ELR (cell line): ENCODE data around the gene PLSCR4.

Experiments used
- DNase-seq: peaks from one replicate; pipeline ENCODE4 v3.0.0-alpha.2; 2015; ENCODE audit warnings: low read depth

Gene PLSCR4

DNA sequence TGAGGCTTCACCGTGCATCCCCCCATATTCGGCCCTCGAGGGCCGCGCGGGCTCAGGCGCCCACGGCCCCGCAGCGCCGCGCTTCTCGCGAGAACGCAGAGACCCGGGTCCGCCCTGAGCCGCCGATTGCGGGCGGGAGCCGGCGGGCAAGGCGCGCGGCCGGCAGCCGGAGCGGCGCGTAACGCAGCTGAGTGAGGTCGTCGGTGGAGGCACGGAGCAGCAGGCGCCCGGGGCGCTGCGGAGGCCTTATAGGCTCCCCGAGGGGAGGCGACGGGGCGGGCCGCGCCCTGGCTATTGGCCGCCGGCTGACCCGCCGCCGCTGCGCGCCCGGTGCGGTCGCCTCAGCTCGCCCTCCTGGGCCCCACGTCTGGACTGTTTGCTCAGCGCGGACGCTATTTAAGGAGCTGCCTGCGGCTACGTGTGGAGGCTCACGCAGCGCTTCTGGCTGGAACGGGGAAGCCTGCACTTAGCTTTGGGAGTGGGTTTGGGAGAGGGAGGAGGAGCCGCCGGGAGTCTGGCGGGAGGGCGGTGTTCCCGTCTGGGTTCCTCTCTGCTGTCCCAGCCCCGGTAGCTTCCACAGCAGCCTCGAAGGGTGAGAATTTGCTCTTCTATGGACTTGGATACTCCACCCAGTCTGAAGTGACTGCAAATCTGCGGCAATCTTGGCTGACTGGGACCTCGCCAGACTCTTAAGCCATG is 89.8 kb downstream of the PLSCR4 start, which contains the start of gene PLOD2:
TSS of gene PLOD2 (minus strand) at position 221 of the 699 bp plus-strand sequence. CDS start at position 26, 195 bp downstream.
- peak; percentile 92 for DNase-seq

DNA sequence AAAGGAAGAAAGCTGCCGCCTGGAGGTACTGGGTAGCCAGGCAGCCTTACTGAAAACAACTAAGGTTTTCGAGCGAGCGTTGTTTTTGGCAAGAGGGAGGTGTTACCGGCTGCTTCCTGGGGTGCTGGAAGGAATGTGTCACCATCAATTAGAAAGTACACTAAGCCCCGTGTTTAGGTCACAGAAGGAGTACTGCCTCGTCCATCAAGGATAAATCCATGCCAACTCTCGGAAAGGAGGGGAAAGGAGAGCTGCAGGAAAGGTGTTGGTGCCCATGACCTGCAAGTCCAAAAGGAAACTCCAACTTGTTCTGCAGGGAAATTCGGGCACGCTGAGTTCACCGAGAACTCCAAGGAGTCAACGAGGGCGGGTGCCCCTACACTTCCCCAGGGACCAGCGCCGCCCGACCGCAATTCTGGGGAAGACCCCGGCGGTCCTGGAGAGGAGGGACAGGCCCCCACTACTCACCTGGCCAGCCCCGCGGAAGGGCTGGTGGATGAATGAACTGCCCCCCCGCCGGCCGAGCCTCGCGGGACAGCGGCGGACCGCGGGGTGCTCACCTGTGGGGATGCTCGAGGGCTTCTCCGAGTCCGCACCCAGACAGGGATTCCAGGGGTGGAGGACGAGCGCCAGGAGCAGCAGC is 90.5 kb downstream of the PLSCR4 start:
- DNase-seq, result peak; percentile 90

- DNase-seq, result peak; percentile 17
These were observed 91.1 kb downstream of the PLSCR4 start for GRCh38 chr3:146159616-146160320.

GRCh38 chr3:146159037-146159436 is 91.9 kb downstream of the PLSCR4 start:
- DNase-seq, result peak; percentile 48

DNA sequence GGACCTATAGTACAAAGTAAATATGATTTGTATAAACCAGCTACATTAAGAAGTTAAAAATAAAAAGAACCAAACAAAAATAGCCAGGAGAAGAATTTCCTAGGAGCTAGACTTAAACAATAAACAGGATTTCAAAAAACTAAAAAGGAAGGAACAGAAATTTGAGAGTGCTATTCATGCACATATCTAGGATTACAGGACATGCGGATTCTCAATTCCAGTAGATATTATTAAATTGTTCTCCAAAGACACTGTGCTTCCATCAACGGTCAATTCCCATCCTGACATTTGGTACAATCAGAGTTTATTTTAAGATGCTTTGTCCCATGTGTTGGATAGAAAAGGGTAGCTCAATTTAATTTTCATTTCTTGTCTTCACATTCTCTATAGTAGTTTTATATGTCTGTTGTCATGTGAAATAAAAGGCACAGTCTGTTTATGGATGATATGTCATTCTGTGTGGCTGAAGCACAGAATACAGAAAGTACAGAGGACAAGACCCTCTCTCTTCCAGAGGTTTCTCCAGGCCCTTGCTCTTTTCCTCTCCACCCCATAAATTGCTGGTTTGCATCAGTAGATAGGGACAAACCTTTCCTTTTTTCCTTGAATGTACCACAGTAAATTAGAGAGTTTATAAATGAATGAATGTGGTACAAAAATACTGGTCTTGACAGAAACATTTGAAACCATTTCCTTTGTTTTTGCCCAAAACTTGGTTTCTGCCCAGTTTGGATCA is 93.4 kb downstream of the PLSCR4 start:
- DNase-seq, result no peak

DNA sequence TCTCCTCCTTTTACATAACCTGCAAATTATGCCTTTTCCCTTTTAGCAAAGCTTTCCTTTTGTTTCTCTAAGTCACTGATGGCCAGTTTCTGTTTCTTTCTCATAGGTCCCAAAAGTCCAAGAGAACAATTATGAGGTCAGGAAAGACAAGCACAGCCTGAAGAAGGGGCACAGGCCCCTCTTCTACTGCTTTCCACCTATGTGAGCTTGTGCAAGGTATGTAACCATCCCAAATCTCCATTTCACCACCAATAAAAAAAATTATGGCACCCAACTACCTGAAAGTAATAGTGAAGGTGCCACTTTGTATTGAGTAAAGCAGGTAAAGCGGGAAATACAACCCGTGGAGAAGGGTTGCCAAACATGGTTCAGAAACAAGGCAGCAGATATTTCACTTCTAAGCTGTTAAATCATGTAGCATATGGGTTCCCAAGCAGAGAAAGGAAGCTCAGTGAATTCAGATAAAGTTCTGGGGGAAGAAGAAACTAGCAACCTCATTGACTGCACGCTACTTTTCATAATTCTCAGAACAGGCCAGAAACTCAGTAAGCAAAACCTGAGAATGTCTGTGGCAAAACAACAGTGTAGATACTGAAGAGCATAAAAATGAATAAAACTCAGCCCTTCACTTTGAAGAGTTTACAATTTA is 94.1 kb downstream of the PLSCR4 start:
- no peak for DNase-seq

DNA sequence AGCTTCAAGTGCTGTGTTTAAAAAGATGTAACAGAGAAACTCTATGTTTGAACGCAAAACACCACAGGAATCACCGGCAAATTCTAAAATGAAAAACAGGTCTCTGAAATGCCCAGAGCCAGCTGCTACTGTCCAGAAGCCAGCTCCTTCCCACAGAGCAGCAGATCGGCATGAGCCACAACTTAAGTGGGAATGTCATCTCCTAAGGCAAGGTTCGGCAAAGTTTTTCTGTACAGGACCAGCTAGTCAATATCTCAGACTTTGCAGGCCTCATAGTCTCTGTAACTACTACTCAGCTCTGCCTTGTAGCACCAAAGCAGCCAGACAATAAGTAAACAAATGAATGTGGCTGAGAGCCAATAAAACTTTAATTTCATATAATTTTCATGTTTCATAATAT is 94.8 kb downstream of the PLSCR4 start:
- DNase-seq, result peak; percentile 22

DNA sequence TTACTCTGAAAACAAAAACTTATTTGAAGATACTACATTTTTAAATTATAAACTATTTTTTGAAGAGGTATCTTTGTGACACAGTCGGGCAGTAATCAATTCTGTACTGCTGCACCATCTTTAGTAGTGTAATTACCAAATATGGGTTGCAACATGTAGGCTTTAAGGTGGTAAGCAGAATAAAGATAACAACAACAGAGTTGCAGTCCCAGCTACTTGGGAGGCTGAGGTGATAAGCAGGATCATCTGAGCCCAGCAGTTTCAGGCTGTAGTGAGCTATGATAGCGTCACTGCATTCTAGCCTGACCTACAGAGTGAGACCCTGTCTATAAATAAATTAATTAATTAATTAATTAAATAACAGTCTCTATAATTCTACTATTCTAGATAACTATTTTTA is 95.9 kb downstream of the PLSCR4 start:
- DNase-seq, result no peak

GRCh38 chr3:146154316-146154715 is 96.6 kb downstream of the PLSCR4 start:
- no peak for DNase-seq

DNA sequence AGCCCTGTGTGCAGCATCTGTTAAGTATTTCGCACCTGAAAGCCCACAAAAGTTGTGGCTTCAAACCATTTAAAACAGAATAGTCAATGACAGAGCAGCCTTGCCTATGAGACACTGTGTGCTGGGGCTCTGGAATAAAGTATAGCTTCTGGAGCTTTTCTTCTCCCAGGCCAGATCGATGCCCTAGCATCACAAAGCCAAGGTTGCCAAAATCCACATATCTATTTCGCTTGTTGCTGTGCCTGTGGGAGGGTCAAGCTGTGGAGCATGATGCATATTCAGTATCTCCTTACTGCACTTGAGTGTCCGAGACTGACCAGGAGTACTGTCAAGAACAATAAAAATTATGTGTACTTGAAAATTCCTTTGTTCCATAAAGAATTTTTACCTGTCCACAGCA is 97.5 kb downstream of the PLSCR4 start:
- DNase-seq, result no peak

DNA sequence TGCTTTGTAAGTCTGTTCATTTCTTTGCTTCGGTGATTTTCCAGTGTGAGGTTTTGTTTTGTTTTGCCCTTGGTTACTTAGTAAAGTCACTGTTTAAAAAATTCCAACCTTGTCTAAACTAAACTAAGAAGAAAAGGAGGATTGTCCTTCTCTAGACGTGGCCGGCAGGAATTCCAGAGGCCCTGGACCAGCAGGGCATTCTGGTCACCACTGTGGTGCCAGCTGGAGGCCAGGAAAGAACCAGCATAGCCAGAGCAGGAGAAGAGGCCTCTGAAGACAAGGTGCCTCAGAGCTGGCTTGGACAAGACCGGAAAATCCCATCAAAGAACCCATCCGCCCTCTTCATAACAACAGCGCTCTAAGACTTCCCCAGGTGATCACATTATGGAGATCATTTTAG is 98.1 kb downstream of the PLSCR4 start:
- no peak for DNase-seq

- peak; percentile 35 for DNase-seq
These were observed 102.4 kb downstream of the PLSCR4 start for GRCh38 chr3:146148468-146148931.

DNA sequence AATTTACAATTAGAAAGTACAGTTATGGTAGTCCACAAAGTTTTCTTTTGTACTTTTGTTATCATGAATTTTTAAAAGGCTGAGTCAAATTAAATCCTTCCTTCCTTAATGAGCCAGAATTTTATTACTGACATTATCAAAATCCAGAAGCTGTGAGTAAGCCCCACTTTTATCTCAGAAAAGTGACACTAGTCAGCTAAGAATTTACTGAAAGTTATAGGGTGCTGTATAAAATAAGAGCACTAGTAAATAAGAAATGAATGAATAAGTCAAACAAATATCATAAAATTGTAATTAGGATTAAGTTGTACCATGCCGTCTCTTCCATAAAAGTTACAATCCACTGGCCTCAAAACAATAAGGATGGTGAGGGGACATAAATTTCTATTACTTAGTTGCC is 105.3 kb downstream of the PLSCR4 start:
- DNase-seq, result no peak

DNA sequence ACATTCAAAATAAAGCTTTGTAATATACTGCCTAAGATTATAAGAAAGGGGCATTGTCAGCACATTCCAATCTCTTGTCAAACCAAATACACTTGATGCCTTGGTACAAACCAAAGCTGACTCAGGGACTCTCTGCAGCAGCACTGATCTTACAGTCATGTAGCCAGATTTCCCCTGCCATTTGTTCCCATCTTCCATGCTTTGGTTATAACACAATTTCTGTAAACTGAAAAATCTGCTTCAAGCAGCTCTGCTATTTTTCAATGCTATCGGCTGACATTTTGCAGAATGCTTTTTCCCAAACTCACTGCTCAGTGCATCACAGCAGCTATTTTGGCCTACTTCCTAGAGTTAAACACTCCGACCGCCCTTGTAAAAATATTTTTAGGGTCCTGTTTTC is 108.1 kb downstream of the PLSCR4 start:
- peak; percentile 73 for DNase-seq
